HG02678 (cell line): Measurements from ENCODE around the gene PGAM1.
"Not testable (repeated sequence)": the region's sequence is repeated elsewhere in the genome, so short reads cannot be mapped to it uniquely, and the experiment has no call there.

Source experiments
- ATAC-seq: cut with Tn5 transposase; IDR thresholded peaks from one replicate; pipeline ENCODE4 v1.9.1; 2021; ENCODE audit warnings: mild to moderate bottlenecking, moderate library complexity; ENCODE audit not compliant: unreplicated experiment

Gene PGAM1

DNA sequence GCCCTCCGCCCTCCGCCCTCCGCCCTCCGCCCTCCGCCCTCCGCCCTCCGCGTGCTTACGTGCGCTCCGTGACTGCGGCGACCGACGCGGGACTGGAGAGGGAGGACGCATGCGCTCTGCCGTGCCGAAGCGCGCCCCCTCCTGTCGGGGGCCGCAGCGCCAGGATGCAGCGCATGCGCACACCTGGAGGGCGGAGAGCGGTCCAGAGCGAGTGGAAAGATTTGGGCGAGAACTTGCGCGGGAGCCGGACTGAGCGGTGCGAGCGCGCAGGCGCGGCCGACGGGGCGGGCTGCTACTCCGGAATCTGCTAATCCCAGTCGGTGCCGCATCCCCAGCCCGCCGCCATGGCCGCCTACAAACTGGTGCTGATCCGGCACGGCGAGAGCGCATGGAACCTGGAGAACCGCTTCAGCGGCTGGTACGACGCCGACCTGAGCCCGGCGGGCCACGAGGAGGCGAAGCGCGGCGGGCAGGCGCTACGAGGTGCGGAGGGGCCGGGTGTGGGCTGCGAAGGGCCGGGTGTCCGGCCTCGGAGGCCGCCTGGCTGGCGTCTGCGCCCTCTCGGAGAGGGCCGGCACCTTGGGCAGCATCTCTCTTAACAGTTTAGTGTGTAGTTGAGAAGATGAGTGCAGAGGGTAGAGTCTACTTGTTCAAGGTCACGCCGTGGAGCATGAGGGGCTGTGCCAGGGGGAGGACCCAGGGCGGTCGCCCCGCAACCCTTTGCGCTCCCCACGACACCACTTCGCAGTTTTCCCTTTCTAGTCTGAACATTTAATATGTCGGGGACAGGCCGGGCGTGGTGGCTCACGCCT lies at the start of gene PGAM1:
TSS of gene PGAM1 (plus strand) at position 228 of the 812 bp plus-strand sequence. CDS start at position 345, 117 bp downstream.
- ATAC-seq, result peak; percentile 88

DNA sequence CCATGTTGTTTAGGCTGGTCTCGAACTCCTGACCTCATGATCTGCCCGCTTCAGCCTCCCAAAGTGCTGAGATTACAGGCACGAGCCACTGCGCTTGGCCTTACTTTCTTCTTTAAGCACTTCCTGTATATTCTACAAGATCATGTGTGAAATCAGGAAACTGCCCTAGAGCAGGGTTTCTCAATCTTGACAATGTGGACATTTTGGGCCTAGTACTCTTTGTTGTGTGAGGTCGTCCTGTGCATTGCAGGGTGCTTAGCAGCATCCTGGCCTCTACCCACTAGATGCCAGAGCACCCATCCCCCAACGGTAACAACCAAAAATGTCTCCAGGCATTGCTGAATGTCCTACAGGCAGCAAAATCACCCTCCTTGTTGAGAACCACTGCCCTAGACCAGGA lies 49.6 kb upstream of the PGAM1 start:
- ATAC-seq, result no peak

DNA sequence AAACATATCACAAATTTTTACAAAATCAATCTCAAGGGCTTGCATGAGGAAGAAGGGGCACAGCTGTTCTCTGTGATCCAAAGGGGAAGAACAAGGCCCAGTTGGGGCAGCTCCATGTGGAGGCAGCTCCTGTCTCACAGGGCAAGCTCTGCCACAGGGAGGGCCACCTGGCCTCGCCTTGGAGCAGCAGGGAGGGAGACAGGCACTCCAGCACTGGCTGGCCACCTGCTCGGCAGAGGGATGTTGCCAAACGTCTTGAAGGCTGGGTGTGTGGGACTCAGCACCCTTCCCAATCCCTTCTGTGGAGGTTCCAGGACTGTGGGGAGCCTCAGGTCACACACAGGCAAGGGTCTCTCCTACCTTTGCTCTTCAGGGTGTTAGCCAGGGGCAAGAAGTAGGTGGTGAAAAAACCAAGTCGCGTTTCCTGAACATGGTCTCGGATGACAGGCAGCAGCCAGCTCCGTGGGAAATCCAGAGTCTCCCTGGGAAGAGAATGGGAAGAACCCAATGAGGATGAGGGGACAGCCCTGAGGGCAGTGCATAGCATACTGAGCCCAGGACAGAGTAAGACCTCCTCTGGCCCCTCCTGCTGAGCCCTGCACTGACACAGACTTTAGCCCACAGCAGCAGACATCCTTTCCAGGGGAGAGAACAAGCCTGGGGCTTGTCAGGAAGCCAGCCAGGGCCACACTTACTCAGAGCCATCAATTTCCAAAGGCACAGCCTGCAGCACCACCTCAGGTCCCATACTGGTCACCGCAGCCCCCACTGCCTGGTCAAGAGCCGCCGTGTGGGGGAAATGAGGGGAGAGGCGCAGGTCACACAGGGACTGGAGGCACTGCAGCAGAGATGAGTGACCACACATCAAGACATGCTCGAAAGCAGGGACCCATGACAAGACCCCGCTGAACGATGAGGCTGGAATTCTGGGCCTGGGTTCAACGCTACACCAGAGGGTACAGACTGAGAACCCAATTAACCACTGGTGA lies 46.8 kb upstream of the PGAM1 start:
- ATAC-seq, result no peak

DNA sequence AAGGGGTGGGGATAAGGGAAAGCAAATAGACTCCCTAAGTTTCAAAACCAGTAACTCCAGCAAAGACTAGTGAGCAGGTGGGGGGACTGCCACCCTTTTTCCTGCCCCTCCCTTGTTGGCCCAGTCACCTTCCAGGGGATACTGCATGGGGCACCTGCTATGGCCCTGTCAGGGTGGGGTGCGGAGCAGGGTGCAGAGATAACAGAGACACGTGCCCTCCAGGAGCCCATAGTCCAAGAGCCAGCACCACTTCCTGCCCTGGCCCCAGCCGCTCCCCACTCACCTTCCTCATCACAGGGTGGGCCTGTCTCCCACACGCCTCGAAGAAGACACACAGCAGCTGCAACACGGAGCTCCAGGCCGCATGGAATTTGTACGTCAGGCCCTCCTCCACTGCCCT lies 45.5 kb upstream of the PGAM1 start:
- no peak for ATAC-seq

DNA sequence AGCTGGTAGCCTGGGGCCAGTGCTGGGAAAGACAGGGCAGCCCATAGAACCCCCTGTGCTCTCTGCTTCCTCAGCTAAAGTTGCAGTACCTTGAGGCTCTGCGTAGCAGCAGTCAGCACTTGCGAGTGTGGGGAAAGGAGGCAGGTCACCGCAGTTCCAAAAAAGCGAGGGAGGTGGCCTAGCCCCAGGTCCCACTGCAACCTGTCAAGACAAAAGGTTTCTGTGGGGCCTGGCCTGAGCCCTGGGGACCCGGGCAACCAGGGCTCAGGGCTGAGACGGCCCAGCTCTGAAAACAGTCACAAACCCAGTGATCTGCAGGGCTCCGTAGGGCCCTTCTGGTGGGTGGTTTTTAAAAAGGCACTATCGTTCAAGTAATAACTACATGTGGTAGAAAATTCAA lies 44.4 kb upstream of the PGAM1 start:
- no peak for ATAC-seq

DNA sequence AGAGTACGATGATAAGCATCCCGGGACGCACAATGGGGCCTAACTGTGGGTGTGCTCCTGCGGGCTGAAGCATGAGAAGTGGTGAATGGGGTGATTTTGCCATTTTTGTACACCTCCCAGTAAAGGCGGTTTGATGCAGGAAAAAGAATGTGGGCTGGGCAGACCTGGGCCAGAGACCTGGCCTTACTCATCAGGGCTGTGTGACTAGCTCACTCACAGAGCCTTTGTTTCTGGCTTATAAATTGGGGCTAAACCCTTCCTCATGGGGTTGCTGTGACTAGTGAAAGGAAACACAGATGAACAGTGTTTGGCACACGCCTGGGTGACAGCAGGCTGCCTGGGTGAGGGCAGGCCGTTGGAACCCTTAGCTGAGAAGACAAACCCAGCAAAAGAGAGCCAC lies 42.8 kb upstream of the PGAM1 start:
- no peak for ATAC-seq

DNA sequence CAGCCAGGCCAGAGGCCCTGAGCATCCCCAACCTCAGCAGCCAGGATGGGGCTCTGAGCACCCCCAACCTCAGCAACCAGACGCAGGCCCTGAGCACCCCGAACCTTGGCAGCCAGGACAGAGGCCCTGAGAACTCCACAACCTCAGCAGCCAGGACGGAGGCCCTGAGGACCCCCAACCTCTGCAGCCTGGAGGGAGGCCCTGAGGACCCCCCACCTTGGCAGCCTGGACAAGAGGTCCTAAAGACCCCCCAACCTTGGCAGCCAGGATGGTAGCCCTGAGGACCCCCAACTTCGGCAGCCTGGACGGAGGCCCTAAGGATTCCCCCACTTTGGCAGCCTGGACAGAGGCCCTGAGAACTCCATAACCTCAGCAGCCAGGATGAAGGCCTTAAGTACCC lies 41.8 kb upstream of the PGAM1 start:
- no peak for ATAC-seq

DNA sequence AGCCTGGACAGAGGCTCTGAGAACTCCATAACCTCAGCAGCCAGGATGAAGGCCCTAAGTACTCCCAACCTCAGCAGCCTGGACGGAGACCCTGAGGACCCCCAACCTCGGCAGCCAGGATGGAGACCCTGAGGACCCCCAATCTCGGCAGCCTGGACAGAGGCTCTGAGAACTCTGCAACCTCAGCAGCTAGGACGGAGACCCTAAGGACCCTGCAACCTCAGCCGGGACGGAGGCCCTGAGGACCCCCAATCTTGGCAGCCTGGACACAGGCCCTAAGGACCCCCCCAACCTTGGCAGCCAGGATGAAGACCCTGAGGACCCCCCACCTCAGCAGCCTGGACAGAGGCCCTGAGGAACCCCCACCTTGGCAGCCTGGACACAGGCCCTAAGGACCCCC lies 41.4 kb upstream of the PGAM1 start:
- ATAC-seq, result no peak

DNA sequence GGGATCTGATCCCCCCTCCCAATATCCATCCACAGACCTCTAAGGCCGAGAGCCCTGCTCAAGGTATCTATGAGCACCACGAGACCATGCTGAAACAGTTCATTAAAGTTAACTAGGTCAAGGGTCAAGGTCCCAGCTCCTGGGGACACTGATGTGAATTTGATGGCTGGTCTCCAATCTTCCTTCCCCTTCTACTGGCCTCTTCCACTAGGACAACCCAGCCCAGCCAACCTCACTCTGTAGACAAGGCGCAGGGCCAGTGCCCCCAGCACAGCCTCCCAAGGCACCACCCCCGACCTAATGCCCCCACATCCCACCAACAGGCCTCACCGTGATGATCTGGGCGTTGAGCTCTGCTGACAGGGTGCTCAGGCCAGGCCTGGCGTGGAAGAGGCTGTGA lies 40.4 kb upstream of the PGAM1 start:
- no peak for ATAC-seq

DNA sequence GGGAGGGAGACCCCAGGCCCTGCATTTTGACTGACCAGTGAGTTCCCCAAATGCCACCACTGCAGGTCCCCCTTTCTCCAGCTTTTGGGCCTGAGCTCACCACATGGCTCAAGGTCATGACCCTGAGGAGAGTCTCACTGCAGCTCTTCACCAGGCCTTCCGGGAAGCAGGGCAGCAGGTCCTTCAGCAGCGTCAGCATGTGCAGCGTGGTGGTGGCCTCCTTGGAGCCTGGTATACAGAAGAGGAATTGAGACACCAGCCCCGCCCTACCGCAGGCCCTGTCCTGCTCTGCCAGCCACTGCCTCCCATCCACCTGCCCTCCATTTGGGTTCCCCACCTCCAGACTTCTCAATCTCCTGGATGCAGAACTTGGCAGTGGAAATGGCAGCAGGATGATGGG lies 37.8 kb upstream of the PGAM1 start:
- ATAC-seq, result no peak

DNA sequence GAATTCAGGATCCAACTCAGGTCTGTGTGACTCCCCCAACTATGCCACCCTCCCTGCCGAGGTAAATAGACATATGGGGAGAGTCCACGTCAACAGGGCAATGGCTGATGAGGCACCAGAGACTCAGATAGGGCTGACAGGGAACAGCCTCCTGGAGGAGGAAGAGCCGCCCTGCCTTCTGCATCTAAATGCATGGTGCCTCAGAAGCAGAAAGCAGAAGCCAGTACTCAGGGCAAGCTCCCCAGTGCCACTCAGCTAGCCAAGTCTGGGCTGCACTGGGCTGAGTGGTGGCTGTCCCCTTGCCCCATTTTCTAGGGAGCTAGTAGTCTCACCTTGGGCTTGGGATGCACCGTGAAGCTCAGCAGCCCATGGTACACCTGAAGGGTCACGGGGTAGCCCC lies 35.9 kb upstream of the PGAM1 start:
- ATAC-seq, result no peak

DNA sequence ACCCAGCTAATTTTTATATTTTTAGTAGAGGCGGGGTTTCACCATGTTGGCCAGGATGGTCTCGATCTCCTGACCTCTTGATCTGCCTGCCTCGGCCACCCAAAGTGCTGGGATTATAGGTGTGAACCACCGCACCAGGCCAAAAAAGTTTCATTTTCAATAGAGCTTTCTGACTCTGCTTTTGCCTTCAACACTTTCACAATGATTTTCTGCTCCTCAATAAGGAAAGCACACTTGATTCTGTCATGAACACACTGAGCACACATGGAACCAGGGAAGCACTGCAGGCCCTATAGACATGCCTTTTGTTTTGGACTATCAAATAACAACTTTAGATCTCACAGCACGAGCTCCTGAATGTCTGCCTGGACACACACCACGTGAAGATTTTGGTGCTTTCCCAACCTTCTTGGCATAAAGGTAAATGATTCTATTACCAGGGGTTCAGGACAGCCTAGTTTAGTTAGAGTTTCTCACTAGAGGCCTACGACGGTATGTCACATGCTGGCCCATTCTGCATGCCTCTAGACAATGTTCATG lies 32.9 kb upstream of the PGAM1 start:
- no peak for ATAC-seq

DNA sequence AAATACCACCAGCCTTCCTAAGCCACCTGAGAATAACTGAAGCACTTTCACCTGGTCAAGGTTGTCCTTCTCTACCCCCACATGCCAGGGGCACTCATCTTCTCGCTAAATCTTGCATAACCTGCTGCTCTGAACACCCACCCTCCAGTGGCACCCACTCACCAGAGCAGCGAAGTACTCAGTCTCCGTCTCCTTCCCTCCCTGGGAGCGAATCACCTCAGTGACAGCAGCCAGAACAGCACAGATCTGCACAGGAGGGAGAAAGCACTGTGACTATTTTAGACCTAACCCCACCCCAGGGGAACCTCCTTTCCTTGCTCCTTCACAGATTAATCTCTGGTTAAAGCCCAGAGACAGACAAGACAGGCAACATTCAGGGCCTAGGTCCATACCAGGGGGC lies 29.9 kb upstream of the PGAM1 start:
- ATAC-seq, result no peak

DNA sequence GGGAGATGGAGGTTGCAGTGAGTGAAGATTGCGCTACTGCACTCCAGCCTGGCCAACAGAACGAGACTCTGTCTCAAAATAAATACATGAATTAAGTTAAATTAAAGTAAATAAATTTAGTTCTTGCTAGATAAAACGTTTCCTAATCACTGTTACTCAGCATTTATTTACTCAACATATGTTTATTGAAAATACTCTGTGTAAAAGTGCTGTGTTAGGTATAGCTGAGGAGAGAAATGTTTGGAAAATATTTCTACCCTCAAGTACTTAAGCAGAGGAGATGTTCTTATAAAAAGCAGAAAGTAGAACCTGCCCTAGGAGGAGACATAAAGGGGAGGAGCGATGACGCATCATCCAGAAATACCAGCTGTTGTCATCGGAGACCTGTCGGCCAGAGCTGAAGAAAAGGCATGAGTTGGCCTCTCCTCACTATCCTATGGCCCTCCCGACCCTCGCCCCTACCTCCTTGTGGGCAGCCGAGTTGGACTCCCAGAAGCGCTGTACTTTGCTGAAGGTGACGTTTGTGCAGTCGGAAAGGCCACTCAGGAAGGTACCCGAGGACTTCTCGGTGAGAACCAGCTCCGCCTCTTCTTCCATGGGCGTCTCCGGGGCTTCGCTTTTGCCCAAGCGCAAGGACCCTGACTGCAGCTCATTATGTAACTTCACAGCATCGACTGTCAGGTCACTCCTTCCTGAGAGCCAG lies 26.0 kb upstream of the PGAM1 start:
- ATAC-seq, result no peak

DNA sequence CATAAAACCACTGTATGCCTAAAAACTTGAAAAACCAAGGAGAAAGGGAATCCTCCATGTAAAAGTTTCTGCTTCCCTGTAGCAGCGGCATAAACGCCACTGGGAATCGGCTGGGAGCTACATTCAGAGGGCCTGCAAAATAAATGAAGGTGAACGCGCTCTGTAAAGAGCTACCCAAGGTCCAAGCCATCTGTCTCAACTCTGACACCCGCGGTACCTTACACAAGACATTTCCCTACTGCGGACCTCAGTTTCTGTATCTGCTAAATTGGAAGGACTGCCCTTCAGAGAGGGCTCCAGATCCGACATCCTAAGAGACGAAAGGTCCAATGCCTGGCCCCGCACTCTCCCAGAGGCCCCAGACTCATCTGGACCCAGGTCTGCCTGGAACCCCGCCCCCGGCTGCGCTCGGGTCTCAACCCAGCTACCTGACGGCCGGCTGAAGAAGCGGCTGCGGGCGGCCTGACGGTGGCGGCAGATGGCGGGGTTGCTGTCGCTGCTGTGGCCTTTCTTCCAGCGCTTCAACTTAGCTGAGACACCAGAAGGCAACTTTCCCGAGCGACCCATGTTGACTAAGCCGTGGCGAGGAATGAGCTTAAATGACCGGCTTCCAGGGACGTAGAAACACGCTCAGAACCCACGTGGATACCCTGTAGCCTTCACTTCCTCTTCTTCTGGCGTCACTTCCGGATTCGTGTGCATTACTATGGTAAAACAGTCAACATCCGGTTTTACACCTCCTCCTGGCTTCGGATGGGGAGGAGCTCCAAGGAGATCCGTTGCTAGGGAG lies 25.1 kb upstream of the PGAM1 start, which contains the start of gene RRP12:
TSS of gene RRP12 (minus strand) at position 676 of the 790 bp plus-strand sequence. CDS start at position 567, 109 bp downstream.
- peak; percentile 99 for ATAC-seq

DNA sequence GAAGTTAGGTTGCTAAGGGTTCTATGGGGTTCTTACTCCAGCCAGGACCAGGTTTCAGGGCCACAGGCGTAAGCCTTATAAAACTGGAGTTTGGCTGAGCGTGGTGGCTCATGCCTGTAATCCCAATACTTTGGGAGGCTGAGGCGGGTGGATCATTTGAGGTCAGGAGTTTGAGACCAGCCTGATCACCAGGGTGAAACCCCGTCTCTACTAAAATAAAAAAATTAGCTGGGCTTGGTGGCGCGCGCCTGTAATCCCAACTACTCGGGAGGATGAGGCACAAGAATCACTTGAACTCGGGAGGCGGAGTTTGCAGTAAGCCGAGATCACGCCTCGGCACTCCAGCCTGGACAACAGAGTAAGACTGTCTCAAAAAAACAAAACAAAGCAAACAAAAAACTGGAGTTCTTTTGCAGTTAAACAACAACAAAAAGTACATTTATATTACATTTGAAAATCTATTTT lies 24.5 kb upstream of the PGAM1 start:
- no peak for ATAC-seq

DNA sequence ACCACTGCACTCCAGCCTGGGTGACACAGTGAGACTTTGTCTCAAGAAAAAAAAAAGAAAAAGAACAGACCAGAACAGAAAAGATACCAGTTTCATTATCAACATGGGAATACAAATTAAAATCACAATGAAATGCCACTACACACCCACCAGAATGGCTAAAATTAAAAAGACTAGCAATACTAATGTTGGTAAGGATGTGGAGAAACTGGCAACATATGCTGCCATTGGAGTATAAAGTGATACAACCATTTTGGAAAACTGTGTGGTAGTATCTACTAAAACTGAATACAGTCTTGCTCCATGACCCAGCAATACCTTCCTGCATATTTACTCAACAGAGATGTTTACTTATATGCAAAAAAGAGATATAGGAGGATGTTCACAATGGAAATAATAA lies 21.9 kb upstream of the PGAM1 start:
- no peak for ATAC-seq

DNA sequence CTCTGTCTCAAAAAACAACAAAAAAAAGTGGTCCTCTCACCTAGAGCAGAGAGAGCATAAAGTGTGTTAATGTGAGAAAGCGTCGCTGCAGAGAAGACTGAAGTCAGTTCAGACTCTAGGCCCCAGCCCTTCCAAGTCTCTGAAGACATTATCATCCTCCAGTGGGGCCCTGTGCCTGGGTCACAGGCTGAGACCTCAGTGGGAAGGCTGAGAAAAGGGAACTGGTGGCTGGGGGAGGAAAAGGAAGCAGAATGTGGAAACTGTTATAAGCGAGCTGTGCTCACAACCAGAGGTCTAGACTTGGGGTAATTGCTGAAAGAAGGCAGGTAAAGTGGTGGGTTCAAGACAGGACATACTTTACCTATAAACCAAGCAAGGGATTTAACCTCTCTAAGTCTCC lies 19.9 kb upstream of the PGAM1 start:
- ATAC-seq, result no peak

DNA sequence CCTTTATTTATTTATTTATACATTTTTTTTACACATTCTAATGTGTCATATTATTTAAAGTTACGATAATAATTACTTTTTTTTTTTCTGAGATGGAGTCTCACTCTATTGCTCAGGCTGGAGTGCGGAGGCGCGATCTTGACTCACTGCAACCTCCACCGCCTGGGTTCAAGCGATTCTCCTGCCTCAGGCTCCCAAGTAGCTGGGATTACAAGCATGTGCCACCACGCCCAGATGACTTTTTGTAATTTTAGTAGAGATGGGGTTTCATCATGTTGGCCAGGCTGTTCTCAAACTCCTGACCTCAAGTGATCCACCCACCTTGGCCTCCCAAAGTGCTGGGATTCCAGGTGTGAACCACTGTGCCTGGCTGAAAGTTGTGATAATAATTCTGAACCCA lies 19.5 kb upstream of the PGAM1 start:
- ATAC-seq, result not testable (repeated sequence)
